Endodermal cell (in vitro differentiated cells): Measurements from ENCODE around the gene PTH2. TPM values are rescaled to one million over a fixed set of nuclear protein-coding genes. Genes with fewer than 3 reads are reported as not detected.
A peak's percentile ranks its signal among the peaks of the same experiment; 100 is the strongest.

Experiments used
- DNase-seq: peaks from one replicate; pipeline ENCODE4 v3.0.0-alpha.2; 2017
- H3K27ac ChIP-seq: 2 replicates; pipeline ENCODE4 v1.5.1; 2013; ENCODE audit warnings: mild to moderate bottlenecking, low read depth, low read length, moderate library complexity
- H3K27me3 ChIP-seq: 2 replicates; pipeline ENCODE4 v1.6.1; 2013; ENCODE audit warnings: mild to moderate bottlenecking, low read length, moderate library complexity; ENCODE audit not compliant: insufficient read depth, control insufficient read depth, poor library complexity, severe bottlenecking
- H3K36me3 ChIP-seq: 2 replicates; pipeline ENCODE4 v1.7.0; 2013; ENCODE audit warnings: mild to moderate bottlenecking, low read length, moderate library complexity; ENCODE audit not compliant: control insufficient read depth, insufficient read depth
- H3K4me1 ChIP-seq: one replicate; pipeline ENCODE4 v1.7.0; 2013; ENCODE audit warnings: low read length; ENCODE audit not compliant: control insufficient read depth, insufficient read depth
- H3K4me3 ChIP-seq: 2 replicates; pipeline ENCODE4 v1.5.1; 2013; ENCODE audit warnings: mild to moderate bottlenecking, low read length, moderate library complexity
- H3K9ac ChIP-seq: 2 replicates; pipeline ENCODE4 v1.6.1; 2013; ENCODE audit warnings: mild to moderate bottlenecking, low read length, moderate library complexity; ENCODE audit not compliant: poor library complexity, severe bottlenecking; ENCODE audit errors: extremely low read depth
- H3K9me3 ChIP-seq: 2 replicates; pipeline ENCODE4 v1.6.1; 2013; ENCODE audit warnings: mild to moderate bottlenecking, low read length, moderate library complexity; ENCODE audit not compliant: control insufficient read depth
- H3K27ac Mint-ChIP-seq: 2 replicates; pipeline ENCODE4 v1.8.0; 2020; ENCODE audit warnings: mixed read lengths
- H3K27me3 Mint-ChIP-seq: 2 replicates; pipeline ENCODE4 v1.8.0; 2021; ENCODE audit warnings: mild to moderate bottlenecking, mixed read lengths; ENCODE audit not compliant: insufficient read depth
- H3K36me3 Mint-ChIP-seq: 2 replicates; pipeline ENCODE4 v1.8.0; 2020; ENCODE audit warnings: low read depth, mixed read lengths
- H3K4me1 Mint-ChIP-seq: 2 replicates; pipeline ENCODE4 v1.8.0; 2020; ENCODE audit warnings: mixed read lengths
- H3K4me3 Mint-ChIP-seq: 2 replicates; pipeline ENCODE4 v1.8.0; 2020; ENCODE audit warnings: mild to moderate bottlenecking, moderate library complexity, mixed read lengths
- H3K9me3 Mint-ChIP-seq: 2 replicates; pipeline ENCODE4 v1.8.0; 2020; ENCODE audit warnings: mild to moderate bottlenecking, mixed read lengths
- WGBS, 2 experiments: methylation state at CpG; one replicate each; pipeline versions ENCODE4 v1.1.5 to v1.1.7; 2013; ENCODE audit warnings: missing lambda C conversion rate in 2 of 2, mixed read lengths in 1 of 2; ENCODE audit not compliant: insufficient coverage in 1 of 2, insufficient read length in 1 of 2; 5-methylcytosine and 5-hydroxymethylcytosine counted together
- total RNA-seq, 2 donors: library from RNA; stranded (reverse); fragmentation: NEBNext Ultra II Directional in 1 of 2; extraction: Animal tissue kit (Norgen Biotek cat#: 25700) in 1 of 2; gene quantifications; 2 replicates in 1 of 2; 3 replicates in 1 of 2; pipeline ENCODE4 v1.2.1, GENCODE V29; 2021
- TF ChIP-seq, protein P1 (sequence below): fragments of 200-600 bp; sonication (generic); conservative IDR thresholded peaks from 2 replicates; pipeline ENCODE4 v1.5.0; 2021; ENCODE audit warnings: antibody characterized with exemption, mild to moderate bottlenecking

PTH2 gene
- total RNA-seq, 2 donors from 2014 or later: not detected

DNA sequence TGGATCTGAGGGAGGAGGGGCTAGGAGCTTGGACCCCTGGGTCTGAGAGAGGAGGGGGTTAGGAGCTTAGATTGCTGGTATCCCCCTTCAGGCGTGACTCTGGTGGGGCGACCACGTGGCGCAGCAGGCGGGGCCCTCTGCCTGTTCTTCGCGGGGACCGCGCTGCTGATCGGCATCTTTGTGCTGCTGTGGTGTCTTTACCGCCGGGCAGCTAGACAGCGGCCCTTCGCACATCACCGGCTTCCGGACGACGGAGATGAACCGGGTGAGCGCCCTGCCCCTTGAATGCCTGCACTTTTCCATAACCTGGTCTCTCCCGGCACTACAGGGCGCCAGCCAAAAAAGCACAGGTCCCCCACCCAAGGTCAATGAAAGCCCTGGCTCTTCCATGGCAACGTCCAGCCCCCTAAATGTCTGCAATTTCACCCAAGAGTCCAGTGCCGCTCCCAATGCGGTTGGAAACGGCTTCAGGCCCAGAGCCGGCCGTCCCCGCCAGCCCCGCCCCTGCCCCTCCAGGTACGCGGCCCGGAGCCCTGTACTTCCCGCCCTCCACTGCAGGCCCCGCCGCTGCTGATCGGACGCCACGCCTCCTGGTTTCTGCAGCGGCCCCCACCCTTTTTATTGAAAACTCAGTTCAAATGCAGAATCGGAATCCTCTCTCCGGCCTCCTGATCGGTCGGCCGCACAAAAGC lies 4.8 kb upstream of the PTH2 start:
- H3K9ac ChIP-seq: no peak overlapping the region
- peaks cover 10% of the 10 kb centered on the region for H3K9me3 Mint-ChIP-seq
- H3K9me3 ChIP-seq: no peaks in the 10 kb centered on the region
- H3K36me3 Mint-ChIP-seq: peaks cover 4% of the 10 kb centered on the region
- peaks cover 98% of the 10 kb centered on the region for H3K27me3 Mint-ChIP-seq
- H3K27ac Mint-ChIP-seq: no peak overlapping the region
- TF ChIP-seq, protein P1, sequence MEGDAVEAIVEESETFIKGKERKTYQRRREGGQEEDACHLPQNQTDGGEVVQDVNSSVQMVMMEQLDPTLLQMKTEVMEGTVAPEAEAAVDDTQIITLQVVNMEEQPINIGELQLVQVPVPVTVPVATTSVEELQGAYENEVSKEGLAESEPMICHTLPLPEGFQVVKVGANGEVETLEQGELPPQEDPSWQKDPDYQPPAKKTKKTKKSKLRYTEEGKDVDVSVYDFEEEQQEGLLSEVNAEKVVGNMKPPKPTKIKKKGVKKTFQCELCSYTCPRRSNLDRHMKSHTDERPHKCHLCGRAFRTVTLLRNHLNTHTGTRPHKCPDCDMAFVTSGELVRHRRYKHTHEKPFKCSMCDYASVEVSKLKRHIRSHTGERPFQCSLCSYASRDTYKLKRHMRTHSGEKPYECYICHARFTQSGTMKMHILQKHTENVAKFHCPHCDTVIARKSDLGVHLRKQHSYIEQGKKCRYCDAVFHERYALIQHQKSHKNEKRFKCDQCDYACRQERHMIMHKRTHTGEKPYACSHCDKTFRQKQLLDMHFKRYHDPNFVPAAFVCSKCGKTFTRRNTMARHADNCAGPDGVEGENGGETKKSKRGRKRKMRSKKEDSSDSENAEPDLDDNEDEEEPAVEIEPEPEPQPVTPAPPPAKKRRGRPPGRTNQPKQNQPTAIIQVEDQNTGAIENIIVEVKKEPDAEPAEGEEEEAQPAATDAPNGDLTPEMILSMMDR: no peak
- H3K4me1 ChIP-seq: no peaks in the 10 kb centered on the region
- no peak overlapping the region for H3K27ac ChIP-seq
- H3K4me3 ChIP-seq: peak overlapping the region; percentile 60
- peak; percentile 87 for DNase-seq
- peaks cover 20% of the 10 kb centered on the region for H3K4me1 Mint-ChIP-seq
- WGBS, 2 experiments: 5 to 7% methylated on average over 35 to 45 of the region's 45 CpGs
- no peaks in the 10 kb centered on the region for H3K36me3 ChIP-seq
- peak overlapping the region; percentile 50 for H3K4me3 Mint-ChIP-seq
- peaks cover 100% of the 10 kb centered on the region for H3K27me3 ChIP-seq

DNA sequence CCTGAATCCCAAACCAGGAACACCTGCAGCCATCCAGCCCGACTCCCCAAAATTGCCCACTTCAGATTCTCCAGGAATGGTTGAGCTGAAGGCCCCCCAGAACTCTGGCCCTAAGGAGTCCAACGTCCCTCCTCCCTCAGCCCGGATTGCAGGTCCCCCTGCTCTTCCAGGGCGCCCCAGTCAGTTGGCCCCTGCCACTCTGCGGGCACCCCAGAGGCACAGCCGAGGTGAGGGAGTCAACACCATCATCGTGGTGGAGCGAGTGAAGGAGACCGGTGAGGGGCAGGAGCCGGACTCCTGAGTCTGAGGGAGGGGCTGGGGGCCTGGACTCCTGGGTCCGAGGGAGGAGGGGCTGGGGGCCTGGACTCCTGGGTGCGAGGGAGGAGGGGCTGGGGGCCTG lies 4.1 kb upstream of the PTH2 start:
- H3K9me3 Mint-ChIP-seq: peaks cover 10% of the 10 kb centered on the region
- H3K27me3 Mint-ChIP-seq: peaks cover 98% of the 10 kb centered on the region
- H3K36me3 ChIP-seq: no peaks in the 10 kb centered on the region
- H3K9me3 ChIP-seq: no peaks in the 10 kb centered on the region
- WGBS, 2 experiments: 77 to 83% methylated on average over 3 to 12 of the region's 12 CpGs
- H3K9ac ChIP-seq: no peak overlapping the region
- TF ChIP-seq, protein P1: no peak
- peaks cover 23% of the 10 kb centered on the region for H3K4me1 Mint-ChIP-seq
- peaks cover 4% of the 10 kb centered on the region for H3K36me3 Mint-ChIP-seq
- H3K4me3 ChIP-seq: no peak overlapping the region
- peaks cover 100% of the 10 kb centered on the region for H3K27me3 ChIP-seq
- H3K4me1 ChIP-seq: no peaks in the 10 kb centered on the region
- no peak overlapping the region for H3K27ac ChIP-seq
- no peak for DNase-seq
- H3K4me3 Mint-ChIP-seq: no peak overlapping the region
- no peak overlapping the region for H3K27ac Mint-ChIP-seq

DNA sequence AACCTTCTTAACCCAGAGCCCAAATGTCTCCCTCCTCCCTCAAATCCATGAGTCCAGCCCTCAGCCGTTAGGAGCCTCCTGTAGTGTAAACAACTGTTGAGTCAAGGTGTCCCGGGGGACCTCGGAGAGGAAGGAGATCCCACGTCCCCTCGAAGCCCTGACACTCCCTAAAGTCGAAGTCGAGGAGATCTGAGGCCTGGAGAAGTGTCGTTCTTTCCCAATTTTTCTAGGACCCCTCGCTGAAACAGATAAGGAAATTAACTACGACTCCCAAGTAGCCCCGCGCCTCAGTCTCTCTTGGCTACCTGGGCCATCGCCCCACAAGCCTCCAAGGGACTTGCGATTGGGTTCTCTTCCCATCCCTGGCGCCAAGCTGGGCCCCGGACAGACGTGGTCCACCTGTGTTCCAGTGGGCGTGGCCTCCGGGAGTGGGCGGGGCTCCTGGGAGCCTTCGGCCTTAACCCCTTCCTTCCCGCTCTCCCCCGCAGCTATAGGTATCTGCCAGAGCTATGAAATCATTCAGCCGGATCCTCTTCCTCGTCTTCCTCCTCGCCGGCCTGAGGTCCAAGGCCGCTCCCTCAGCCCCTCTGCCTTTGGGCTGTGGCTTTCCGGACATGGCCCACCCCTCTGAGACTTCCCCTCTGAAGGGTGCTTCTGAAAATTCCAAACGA lies 2.8 kb upstream of the PTH2 start:
- no peaks in the 10 kb centered on the region for H3K36me3 Mint-ChIP-seq
- no peaks in the 10 kb centered on the region for H3K36me3 ChIP-seq
- peaks cover 2% of the 10 kb centered on the region for H3K9me3 Mint-ChIP-seq
- no peaks in the 10 kb centered on the region for H3K9me3 ChIP-seq
- peaks cover 99% of the 10 kb centered on the region for H3K27me3 Mint-ChIP-seq
- H3K27me3 ChIP-seq: peaks cover 100% of the 10 kb centered on the region
- DNase-seq: peak; percentile 96
- H3K4me3 ChIP-seq: no peak overlapping the region
- no peak overlapping the region for H3K27ac ChIP-seq
- no peak overlapping the region for H3K27ac Mint-ChIP-seq
- 11 to 12% methylated on average over 13 to 30 of the region's 30 CpGs for WGBS, 2 experiments
- no peaks in the 10 kb centered on the region for H3K4me1 ChIP-seq
- TF ChIP-seq, protein P1: no peak
- peaks cover 23% of the 10 kb centered on the region for H3K4me1 Mint-ChIP-seq
- no peak overlapping the region for H3K9ac ChIP-seq
- no peak overlapping the region for H3K4me3 Mint-ChIP-seq
